AG09319 (cell line): ENCODE data around the gene TGFBR3L.

ENCODE experiments used
- DNase-seq: peaks from one replicate; pipeline ENCODE4 v3.0.0-alpha.2; 2010; ENCODE audit warnings: low read depth; ENCODE audit errors: extremely low read depth
- CTCF ChIP-seq: IDR thresholded peaks from 2 replicates; pipeline ENCODE4 v1.5.1; 2011; ENCODE audit warnings: low read depth, mild to moderate bottlenecking, inconsistent platforms, low read length, moderate library complexity

Gene TGFBR3L

DNA sequence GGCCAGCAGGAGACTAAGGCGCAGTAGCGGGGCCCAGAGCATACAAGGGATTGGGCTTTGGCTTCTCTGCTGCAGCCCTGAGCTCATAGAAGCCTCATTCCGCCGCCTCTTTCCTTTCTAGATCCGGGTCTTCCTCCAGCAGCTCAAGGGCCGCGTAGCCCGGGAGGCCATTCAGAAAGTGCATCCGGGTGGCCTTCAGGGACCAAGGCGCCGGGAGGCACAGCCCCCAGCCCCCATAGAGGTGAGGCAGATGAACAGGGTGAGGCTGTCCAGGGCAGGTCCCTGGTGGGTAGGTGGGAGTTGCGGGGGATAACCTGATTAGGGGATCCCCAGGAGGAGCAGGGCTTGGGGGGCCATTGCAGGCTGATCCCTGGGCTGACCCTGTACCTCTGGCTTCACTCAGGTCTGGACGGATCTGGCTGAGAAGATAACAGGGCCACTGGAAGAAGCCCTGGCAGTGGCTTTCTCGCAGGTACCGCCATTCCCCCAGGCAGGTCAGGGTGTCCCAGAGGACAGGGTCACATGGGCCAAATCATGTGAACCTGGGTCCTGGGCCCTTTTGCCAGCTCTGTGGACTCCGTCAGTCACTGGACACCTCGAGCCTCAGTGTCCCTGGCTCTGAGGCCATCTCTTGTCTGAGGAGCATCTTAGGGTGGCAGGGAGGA is 6.8 kb downstream of the TGFBR3L start:
- no peak for DNase-seq
- TF ChIP-seq CTCF: no peak

- TF ChIP-seq CTCF: no peak
- DNase-seq: no peak
Observed at GRCh38 chr19:7921967-7922835, 7.6 kb downstream of the TGFBR3L start.

DNA sequence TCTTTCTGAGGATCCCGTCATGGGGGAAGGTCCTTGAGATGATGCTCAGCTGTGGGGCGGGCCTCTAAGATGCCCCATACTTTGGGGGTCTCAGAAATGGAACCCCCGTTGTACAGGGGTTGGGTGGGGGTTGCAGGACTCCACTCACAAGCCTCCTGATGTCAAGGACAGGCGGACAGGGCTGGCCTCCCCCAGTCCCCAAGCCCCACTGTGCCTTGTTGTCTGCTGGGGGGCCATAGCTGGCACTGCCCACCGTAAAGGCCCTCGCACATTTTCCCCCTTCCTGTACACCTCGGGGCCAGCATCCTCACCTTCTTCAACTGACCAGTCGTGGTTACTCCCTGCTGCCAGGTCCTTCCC is 8.2 kb downstream of the TGFBR3L start:
- TF ChIP-seq CTCF: no peak

GRCh38 chr19:7923295-7924191 is 8.9 kb downstream of the TGFBR3L start:
- no peak for DNase-seq
- TF ChIP-seq CTCF: no peak

More for the DNA sequence above, 8.2 kb downstream of the TGFBR3L start:
- DNase-seq: no peak

DNA sequence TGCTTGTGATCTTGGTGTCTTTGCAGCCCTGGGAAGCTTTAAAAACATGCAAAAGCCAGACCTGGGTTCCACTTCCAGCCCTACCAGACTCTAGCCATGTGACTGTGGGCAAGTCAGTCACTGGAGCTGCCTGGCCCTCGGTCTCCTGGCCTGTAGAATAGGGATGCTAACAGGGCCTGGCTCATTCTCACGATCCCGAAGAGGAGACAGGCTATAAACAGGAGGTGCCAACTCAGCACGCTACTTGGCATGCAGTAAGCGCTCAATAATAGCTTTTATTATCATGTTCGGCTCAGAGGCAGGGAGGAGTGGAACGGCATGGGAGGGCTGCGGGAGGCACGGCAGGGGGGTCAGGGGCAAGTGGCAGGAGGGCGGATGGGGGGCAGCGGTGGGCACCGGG is 9.6 kb downstream of the TGFBR3L start:
- no peak for DNase-seq
- no peak for TF ChIP-seq CTCF

DNA sequence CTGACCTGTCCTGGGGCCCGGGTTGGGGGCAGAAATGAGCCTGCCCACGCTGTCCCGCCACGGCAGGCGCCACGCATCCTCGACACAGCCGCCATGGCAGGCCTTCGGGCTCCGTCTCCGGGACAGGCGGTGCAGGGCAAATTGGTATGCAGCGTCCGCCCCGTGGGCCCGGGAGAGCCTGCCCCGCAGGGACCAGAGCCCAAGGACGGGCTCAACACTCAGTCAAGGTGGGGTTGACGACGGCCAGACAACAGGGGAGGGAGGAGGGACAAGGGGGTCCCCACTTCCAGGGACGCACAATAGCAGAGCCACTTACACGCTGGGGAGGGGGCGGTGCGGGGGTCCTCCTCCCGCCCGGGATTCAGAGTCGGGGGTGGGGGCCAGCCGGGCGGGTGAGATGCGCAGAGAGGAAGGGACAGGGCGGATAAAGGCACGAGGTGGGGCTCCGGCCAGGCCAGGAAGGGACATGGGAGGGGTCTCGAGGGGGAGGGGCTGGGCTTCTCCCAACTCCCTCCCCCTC is 10.1 kb downstream of the TGFBR3L start:
- no peak for DNase-seq

More for the DNA sequence above, 10.1 kb downstream of the TGFBR3L start:
- no peak for TF ChIP-seq CTCF
